ENCODE results near the gene P2RX5.

Gene P2RX5

GRCh38 chr17:3636908-3637373 is 59.0 kb downstream of the P2RX5 start:
- H3K4me3 ChIP-seq (ENCODE audit: low read length) = peak overlapping the region; percentile 86
- no peaks in the 10 kb centered on the region for H3K27me3 ChIP-seq (ENCODE audit: low read depth, low read length)
- H3K36me3 ChIP-seq (replicated peaks; ENCODE audit: low read depth, low read length) = no peaks in the 10 kb centered on the region
- peak overlapping the region; percentile 83 for H3K9ac ChIP-seq (ENCODE audit: low read length)
- no peak for TF ChIP-seq CTCF (IDR thresholded peaks at IDR 0.05; ENCODE audit: low read depth, low read length)
- no peak for TF ChIP-seq EZH2phosphoT487 (IDR thresholded peaks at IDR 0.05; ENCODE audit: low read depth)
- no peaks in the 10 kb centered on the region for H4K20me1 ChIP-seq (ENCODE audit: insufficient read depth, low read length)
- no peak overlapping the region for H3K27ac ChIP-seq (ENCODE audit: low read length)
- H3K79me2 ChIP-seq (ENCODE audit: low read length) = no peaks in the 10 kb centered on the region
- H2AFZ ChIP-seq (ENCODE audit: low read depth, low read length) = peak overlapping the region; percentile 71; the same call in 1 of the 2 replicates
- peaks cover 8% of the 10 kb centered on the region for H3K4me1 ChIP-seq (ENCODE audit: low read length)
- no peaks in the 10 kb centered on the region for H3K9me3 ChIP-seq (ENCODE audit: insufficient read depth, low read length)
- peak overlapping the region; percentile 86 for H3K4me2 ChIP-seq (ENCODE audit: low read length)

- H3K27me3 ChIP-seq (ENCODE audit: low read depth, low read length) = no peaks in the 10 kb centered on the region
- peak within 1 kb of the TSS; percentile 86 for H3K4me3 ChIP-seq (ENCODE audit: low read length)
- H3K27ac ChIP-seq (ENCODE audit: low read length) = peak within 1 kb of the TSS; percentile 75
- peak within 1 kb of the TSS; percentile 90 for H3K4me2 ChIP-seq (ENCODE audit: low read length)
- TF ChIP-seq EZH2phosphoT487 (IDR thresholded peaks at IDR 0.05; ENCODE audit: low read depth) (no peak), CTCF (IDR thresholded peaks at IDR 0.05; ENCODE audit: low read depth, low read length) (no peak)
- H3K9ac ChIP-seq (ENCODE audit: low read length) = peak within 1 kb of the TSS; percentile 83
- H3K79me2 ChIP-seq (ENCODE audit: low read length) = no peaks in the 10 kb centered on the region
- no peaks in the 10 kb centered on the region for H4K20me1 ChIP-seq (ENCODE audit: insufficient read depth, low read length)
- peaks cover 8% of the 10 kb centered on the region for H3K4me1 ChIP-seq (ENCODE audit: low read length)
- H2AFZ ChIP-seq (ENCODE audit: low read depth, low read length) = peak within 1 kb of the TSS; percentile 72
- no peaks in the 10 kb centered on the region for H3K36me3 ChIP-seq (replicated peaks; ENCODE audit: low read depth, low read length)
- H3K9me3 ChIP-seq (ENCODE audit: insufficient read depth, low read length) = no peaks in the 10 kb centered on the region
Observed at GRCh38 chr17:3636154-3636907, 59.6 kb downstream of the P2RX5 start, which contains the start of the genes CTNS and SHPK. Gene CTNS, plus strand, starts transcription at chr17:3636760. Its CDS starts 3,447 bp downstream, at chr17:3640207. Gene SHPK, minus strand, starts transcription at chr17:3636250. Its CDS starts 31 bp downstream, at chr17:3636219.

- Histone ChIP-seq H2AFZ (ENCODE audit: low read depth, low read length) (peak overlapping the region; percentile 19; the same call in 1 of the 2 replicates), H3K27ac (ENCODE audit: low read length) (no peak overlapping the region), H3K36me3 (replicated peaks; ENCODE audit: low read depth, low read length) (no peaks in the 10 kb centered on the region)
Observed at GRCh38 chr17:3635474-3636153, 60.3 kb downstream of the P2RX5 start.

More at GRCh38 chr17:3635474-3636153, 60.3 kb downstream of the P2RX5 start:
- Histone ChIP-seq H3K9ac (ENCODE audit: low read length) (peak overlapping the region; percentile 74), H3K4me2 (ENCODE audit: low read length) (peak overlapping the region; percentile 90), H3K27me3 (ENCODE audit: low read depth, low read length) (no peaks in the 10 kb centered on the region), H3K79me2 (ENCODE audit: low read length) (no peaks in the 10 kb centered on the region), H3K4me3 (ENCODE audit: low read length) (peak overlapping the region; percentile 86), H3K4me1 (ENCODE audit: low read length) (peaks cover 8% of the 10 kb centered on the region), H3K9me3 (ENCODE audit: insufficient read depth, low read length) (no peaks in the 10 kb centered on the region), H4K20me1 (ENCODE audit: insufficient read depth, low read length) (no peaks in the 10 kb centered on the region)
- TF ChIP-seq EZH2phosphoT487 (IDR thresholded peaks at IDR 0.05; ENCODE audit: low read depth) = no peak
- no peak for TF ChIP-seq CTCF (IDR thresholded peaks at IDR 0.05; ENCODE audit: low read depth, low read length)

Data from OCI-LY3 (cell line).